Activated naive CD8-positive, alpha-beta T cell treated with anti-CD3 and anti-CD28 coated beads, Interleukin-2, amount 10 ng/mL, durations not matched to agents 7 days and 5 days (primary cell): ENCODE results near the gene RPL26. TPM values are rescaled to one million over a fixed set of nuclear protein-coding genes. Genes with fewer than 3 reads are reported as not detected.
"Not testable (repeated sequence)": the region's sequence is repeated elsewhere in the genome, so short reads cannot be mapped to it uniquely, and the experiment has no call there.

Experiments
- ATAC-seq: fragments of 150-1000 bp; cut with Tn5 transposase; one replicate; pipeline ENCODE4 v1.10.0; 2021; ENCODE audit warnings: low read depth, moderate library complexity
- POLR2A ChIA-PET: fragments of 350-600 bp; sonication (Branson Sonifier 250); formaldehyde crosslinking; loops from one replicate; lab custom pipeline; 2021; ENCODE audit warnings: antibody characterized with exemption; lab: Charles Lee
- DNase-seq: peaks from one replicate; pipeline ENCODE4 v3.0.0; 2021
- H3K27ac Mint-ChIP-seq: one replicate; pipeline ENCODE4 v1.8.0; 2022; ENCODE audit warnings: mild to moderate bottlenecking, mixed read lengths
- H3K27me3 Mint-ChIP-seq: one replicate; pipeline ENCODE4 v1.8.0; 2022; ENCODE audit warnings: mild to moderate bottlenecking, moderate library complexity, mixed read lengths
- H3K36me3 Mint-ChIP-seq: one replicate; pipeline ENCODE4 v1.8.0; 2021; ENCODE audit warnings: mild to moderate bottlenecking, mixed read lengths
- H3K4me1 Mint-ChIP-seq: one replicate; pipeline ENCODE4 v1.8.0; 2021; ENCODE audit warnings: mixed read lengths
- H3K4me3 Mint-ChIP-seq: one replicate; pipeline ENCODE4 v1.8.0; 2022; ENCODE audit warnings: mild to moderate bottlenecking, moderate library complexity, mixed read lengths
- H3K9me3 Mint-ChIP-seq: one replicate; pipeline ENCODE4 v1.8.0; 2021; ENCODE audit warnings: mixed read lengths
- total RNA-seq, 2 experiments: library from RNA; stranded (reverse); gene quantifications; one replicate each; pipeline ENCODE4 v1.2.3, GENCODE V29; 2021

The RPL26 gene
- total RNA-seq, 2 experiments from 2014 or later = 1,984 to 2,045 TPM

GRCh38 chr17:8391711-8392110 lies 8.7 kb upstream of the RPL26 start:
- Mint-ChIP-seq H3K9me3 (peaks cover 3% of the 10 kb centered on the region), H3K36me3 (peaks cover 7% of the 10 kb centered on the region), H3K4me1 (peaks cover 24% of the 10 kb centered on the region), H3K27ac (no peak overlapping the region), H3K27me3 (peaks cover 14% of the 10 kb centered on the region), H3K4me3 (no peak overlapping the region)
- ATAC-seq (no peak), DNase-seq (no peak)
- POLR2A ChIA-PET = interaction anchor here (1.0 kb wide), 1 partner anchor 8 kb away, joined by 4 read pairs; no protein-coding TSS in a partner anchor

DNA sequence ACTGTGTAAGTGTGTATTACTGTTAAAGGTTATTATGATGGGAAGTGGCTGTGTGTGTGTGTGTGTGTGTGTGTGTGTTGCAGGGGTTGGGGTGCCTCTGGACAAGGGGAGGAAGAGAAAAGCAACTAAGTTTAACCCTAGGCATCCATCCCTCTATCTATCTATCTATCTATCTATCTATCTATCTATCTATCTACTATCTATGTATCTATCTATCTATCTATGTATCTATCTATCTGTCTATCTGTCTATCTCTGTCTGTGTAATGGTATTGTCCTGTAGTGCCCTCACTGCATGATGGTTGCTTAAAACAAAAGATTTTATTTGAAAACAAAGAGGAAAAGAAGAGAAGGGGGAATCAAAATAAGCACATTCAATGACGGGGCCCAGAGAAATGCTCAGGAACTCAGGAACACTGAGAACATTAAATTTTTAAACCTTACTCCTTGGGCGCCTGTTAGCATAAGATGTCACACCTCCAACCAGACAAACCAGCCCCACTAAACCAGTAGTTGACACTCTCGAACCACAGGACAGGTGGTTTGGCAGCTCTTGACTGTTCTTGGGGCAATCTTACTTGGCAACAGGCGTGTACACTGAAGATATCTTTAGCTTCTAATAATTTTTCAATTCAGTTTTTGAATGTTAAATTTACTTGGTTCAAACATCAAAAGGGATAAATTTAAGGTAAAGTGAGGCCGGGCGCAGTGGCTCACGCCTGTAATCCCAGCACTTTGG lies 5.1 kb upstream of the RPL26 start:
- no peaks in the 10 kb centered on the region for H3K9me3 Mint-ChIP-seq
- peaks cover 18% of the 10 kb centered on the region for H3K4me1 Mint-ChIP-seq
- no peak for DNase-seq

GRCh38 chr17:8386841-8387240 lies 3.8 kb upstream of the RPL26 start:
- Mint-ChIP-seq H3K27me3 (no peaks in the 10 kb centered on the region), H3K4me3 (peak overlapping the region; percentile 30), H3K4me1 (peaks cover 20% of the 10 kb centered on the region), H3K36me3 (peaks cover 14% of the 10 kb centered on the region), H3K9me3 (no peaks in the 10 kb centered on the region), H3K27ac (peak overlapping the region; percentile 3)
- no peak for DNase-seq
- POLR2A ChIA-PET = no interaction called here
- no peak for ATAC-seq

More for the DNA sequence above, 5.1 kb upstream of the RPL26 start:
- ATAC-seq = no peak
- H3K36me3 Mint-ChIP-seq = peaks cover 1% of the 10 kb centered on the region
- POLR2A ChIA-PET = no interaction called here
- no peak overlapping the region for H3K4me3 Mint-ChIP-seq
- H3K27me3 Mint-ChIP-seq = no peaks in the 10 kb centered on the region
- no peak overlapping the region for H3K27ac Mint-ChIP-seq

DNA sequence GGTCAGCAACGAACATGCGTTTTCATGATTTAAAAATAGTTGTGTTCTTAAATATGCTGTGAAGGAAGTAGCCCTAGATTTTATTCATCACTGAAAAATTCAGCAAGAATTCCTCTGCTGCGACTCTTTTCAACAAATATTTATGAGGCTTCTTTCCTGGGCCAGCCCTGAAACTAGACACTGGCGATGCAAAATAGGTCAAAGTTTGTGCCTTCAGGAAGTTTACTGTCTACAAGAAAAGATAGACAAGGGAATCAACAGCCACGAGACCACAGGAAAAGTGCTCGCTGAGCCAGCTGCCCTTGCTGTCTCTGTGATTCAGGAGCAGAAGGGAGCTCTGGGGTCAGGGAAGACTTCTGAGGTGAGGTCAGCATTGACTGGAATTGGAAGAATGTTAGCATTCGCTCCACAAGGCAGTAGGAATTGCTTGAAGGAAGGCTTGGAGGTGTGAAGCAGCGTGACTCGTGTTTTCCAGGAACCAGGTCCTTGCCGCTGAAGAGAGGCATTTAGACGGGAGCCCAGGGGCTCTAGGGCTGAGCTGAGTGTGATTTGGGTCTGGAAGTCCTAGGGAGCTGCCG lies 1.9 kb upstream of the RPL26 start:
- ATAC-seq (no peak), DNase-seq (no peak)
- no peak overlapping the region for H3K27ac Mint-ChIP-seq
- POLR2A ChIA-PET = no interaction called here
- H3K36me3 Mint-ChIP-seq = peaks cover 25% of the 10 kb centered on the region
- no peaks in the 10 kb centered on the region for H3K9me3 Mint-ChIP-seq
- H3K4me1 Mint-ChIP-seq = peaks cover 33% of the 10 kb centered on the region
- no peaks in the 10 kb centered on the region for H3K27me3 Mint-ChIP-seq
- peak overlapping the region; percentile 92 for H3K4me3 Mint-ChIP-seq

DNA sequence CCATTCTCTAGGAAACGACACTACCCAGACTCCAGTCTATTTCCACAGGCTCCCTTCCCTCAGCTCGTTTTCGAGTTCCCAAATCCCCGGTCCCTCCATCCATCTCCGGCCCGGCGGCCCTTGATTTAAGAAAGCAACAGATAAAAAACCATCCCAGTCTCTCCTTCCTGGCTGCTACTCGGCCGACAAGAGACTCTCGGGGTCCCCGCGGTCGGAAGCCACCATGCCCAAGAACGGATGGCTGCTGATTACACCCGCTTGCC lies 182 bp downstream of the RPL26 start:
- Mint-ChIP-seq H3K36me3 (peaks cover 29% of the 10 kb centered on the region), H3K4me1 (peaks cover 43% of the 10 kb centered on the region), H3K27ac (peak overlapping the region; percentile 88), H3K9me3 (no peaks in the 10 kb centered on the region), H3K27me3 (no peaks in the 10 kb centered on the region), H3K4me3 (peak overlapping the region; percentile 92)
- ATAC-seq = no peak
- POLR2A ChIA-PET = interaction anchor here (0.7 to 1.4 kb wide), 3 partner anchors 9 to 363 kb away, joined by 3 to 4 read pairs (median 4); partner anchors contain the start of gene NDEL1
- no peak for DNase-seq

DNA sequence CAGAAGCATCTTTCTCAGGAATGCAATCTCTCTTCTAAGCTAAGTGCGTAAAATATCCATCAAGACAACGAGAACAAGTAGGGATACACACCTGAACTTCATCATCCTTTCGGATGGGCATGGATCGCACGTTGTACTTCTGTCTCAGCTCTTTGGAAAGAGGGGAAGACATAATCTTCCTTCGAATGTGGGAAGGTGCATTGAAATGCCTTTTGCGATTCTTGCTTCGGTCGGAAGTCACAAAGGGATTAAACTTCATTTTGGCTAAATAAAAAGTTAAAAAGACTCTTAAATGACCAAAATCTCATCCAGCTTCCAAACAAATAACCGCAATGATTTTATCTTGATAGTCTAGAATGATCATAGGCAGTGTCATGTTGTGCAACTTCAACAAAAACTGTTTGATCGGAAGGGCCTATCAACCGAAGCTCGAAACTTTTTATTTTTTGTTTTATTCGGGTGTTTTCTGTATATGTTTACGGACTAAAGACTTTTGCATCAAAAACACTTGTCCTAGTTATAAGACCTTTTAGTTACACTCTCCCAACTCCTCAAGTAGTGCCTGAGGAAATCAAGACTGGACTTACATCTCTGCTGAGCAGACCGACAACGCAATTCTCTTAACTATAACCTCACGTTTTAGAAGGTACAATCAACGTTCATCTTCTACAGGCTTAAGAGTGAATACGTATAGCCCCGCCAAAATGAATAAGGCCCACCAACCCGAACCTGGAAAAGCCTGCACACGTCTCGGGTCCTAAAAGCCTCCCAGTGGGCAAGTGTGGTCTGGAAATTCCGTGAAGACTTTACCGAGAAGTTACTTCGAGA lies 727 bp downstream of the RPL26 start:
- peaks cover 31% of the 10 kb centered on the region for H3K36me3 Mint-ChIP-seq
- peaks cover 43% of the 10 kb centered on the region for H3K4me1 Mint-ChIP-seq
- peak overlapping the region; percentile 92 for H3K4me3 Mint-ChIP-seq
- DNase-seq (no peak), ATAC-seq (no peak)
- H3K27ac Mint-ChIP-seq = peak overlapping the region; percentile 88
- POLR2A ChIA-PET = interaction anchor here (0.7 to 1.4 kb wide), 4 partner anchors 10 to 928 kb away, joined by 3 to 4 read pairs (median 4); partner anchors contain the start of gene NDEL1
- no peaks in the 10 kb centered on the region for H3K27me3 Mint-ChIP-seq
- no peaks in the 10 kb centered on the region for H3K9me3 Mint-ChIP-seq

DNA sequence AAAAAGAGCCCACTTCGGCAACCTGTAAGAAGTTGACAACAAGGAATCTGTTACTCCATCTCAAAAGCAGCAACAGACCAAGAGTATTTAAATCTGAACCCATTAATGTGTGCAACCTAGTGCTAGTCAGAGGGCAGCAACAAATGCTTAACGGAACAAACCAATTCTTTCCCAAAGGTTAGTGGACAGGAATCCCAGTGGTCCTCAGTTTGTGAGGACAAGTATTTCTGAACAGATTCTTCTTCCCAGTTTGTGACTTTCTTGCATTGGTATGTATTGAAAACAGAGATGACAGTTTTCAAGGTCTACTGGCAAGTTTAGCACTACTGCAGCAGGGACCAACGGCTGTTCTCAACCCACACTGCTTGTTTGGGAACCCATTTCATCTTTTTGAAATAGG lies 2.9 kb downstream of the RPL26 start:
- no peak overlapping the region for H3K27ac Mint-ChIP-seq
- ATAC-seq (no peak), DNase-seq (no peak)
- no peaks in the 10 kb centered on the region for H3K27me3 Mint-ChIP-seq
- H3K36me3 Mint-ChIP-seq = peaks cover 34% of the 10 kb centered on the region
- H3K4me3 Mint-ChIP-seq = no peak overlapping the region
- H3K9me3 Mint-ChIP-seq = no peaks in the 10 kb centered on the region
- H3K4me1 Mint-ChIP-seq = peaks cover 48% of the 10 kb centered on the region
- POLR2A ChIA-PET = interaction anchor here (0.6 kb wide), 1 partner anchor 132 kb away, joined by 3 read pairs; the partner anchor contains the start of gene CTC1

- Mint-ChIP-seq H3K4me3 (peak overlapping the region; percentile 8), H3K36me3 (peaks cover 36% of the 10 kb centered on the region), H3K4me1 (peaks cover 45% of the 10 kb centered on the region)
- H3K27me3 Mint-ChIP-seq, DNase-seq, H3K9me3 Mint-ChIP-seq, POLR2A ChIA-PET, ATAC-seq, H3K27ac Mint-ChIP-seq: not testable (repeated sequence)
Observed at GRCh38 chr17:8378117-8378516, 4.9 kb downstream of the RPL26 start.

DNA sequence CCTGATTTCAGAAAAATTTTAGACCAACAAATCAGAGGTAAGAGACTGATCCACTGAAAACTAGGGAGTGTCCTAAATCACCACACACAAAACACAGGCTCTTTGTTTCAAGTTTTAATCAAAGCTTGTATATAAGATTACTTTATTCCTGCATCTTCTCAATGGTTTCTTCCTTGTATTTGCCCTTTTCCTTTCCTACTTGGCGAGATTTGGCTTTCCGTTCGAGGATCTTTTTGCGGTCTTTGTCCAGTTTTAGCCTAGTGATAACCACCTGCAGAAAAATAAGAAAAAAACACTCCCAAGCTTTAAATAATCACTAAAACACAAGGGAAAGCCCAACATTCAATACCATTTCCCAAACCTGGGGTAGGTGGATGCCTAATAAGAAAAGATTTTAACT lies 5.6 kb downstream of the RPL26 start:
- Mint-ChIP-seq H3K9me3 (no peaks in the 10 kb centered on the region), H3K27me3 (no peaks in the 10 kb centered on the region), H3K4me3 (peak overlapping the region; percentile 92), H3K36me3 (peaks cover 30% of the 10 kb centered on the region), H3K4me1 (peaks cover 43% of the 10 kb centered on the region), H3K27ac (peak overlapping the region; percentile 82)
- POLR2A ChIA-PET = interaction anchor here (1.4 to 1.8 kb wide), 3 partner anchors 16 to 82 kb away, joined by 4 to 9 read pairs (median 5); partner anchors contain the start of genes NDEL1 and SLC25A35
- ATAC-seq (no peak), DNase-seq (no peak)

DNA sequence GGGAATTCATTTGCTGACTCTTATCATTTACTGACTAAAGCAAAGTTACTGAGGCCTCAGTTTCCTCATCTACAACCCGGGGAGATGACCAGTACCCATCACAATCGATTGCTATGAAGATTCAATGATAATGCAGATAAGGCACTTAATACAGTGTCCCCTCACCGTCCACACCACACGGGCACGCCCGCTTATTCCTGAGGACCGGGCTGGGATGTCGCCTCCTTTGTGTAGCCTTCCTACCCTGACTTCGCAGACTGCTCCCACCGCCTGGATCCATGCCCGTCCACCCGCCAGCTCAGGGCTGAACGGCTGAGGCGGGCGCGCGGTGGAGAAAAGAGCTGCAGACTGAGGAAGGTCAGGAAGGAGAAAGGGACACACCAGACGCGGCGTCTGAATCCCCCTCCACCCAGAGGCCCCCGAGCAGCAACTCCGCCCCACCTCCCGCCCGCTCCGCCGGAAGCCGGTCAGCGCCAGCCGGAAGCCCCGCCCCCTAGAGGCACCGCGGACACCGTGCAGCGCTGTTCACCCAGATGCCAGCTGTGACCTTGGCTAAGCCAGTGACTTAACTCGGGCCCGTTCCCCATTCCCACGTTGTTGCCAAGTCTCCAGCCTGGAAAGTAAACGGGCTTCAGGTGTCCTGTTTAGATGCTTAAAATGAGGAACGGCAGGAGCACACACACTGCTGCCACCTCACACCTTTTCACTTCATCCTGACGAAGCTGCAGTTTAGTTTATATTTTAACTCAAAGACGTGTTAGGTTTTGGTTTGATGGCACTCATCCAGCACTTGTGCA lies 6.5 kb downstream of the RPL26 start, which contains the start of gene KRABD2:
TSS of gene KRABD2 (minus strand) at position 434 of the 797 bp plus-strand sequence.
- Mint-ChIP-seq H3K27me3 (no peaks in the 10 kb centered on the region), H3K36me3 (peaks cover 23% of the 10 kb centered on the region), H3K4me3 (peak within 1 kb of the TSS; percentile 92), H3K4me1 (peaks cover 43% of the 10 kb centered on the region), H3K27ac (peak within 1 kb of the TSS; percentile 82), H3K9me3 (no peaks in the 10 kb centered on the region)
- DNase-seq (peak; percentile 92), ATAC-seq (peak; percentile 99)
- POLR2A ChIA-PET = interaction anchor here (0.8 to 1.8 kb wide), 8 partner anchors 15 to 166 kb away, joined by 3 to 10 read pairs (median 4); partner anchors contain the start of genes AURKB, NDEL1, ODF4 and SLC25A35

GRCh38 chr17:8375738-8376259 lies 7.2 kb downstream of the RPL26 start:
- ATAC-seq (no peak), DNase-seq (no peak)
- H3K4me1 Mint-ChIP-seq = peaks cover 37% of the 10 kb centered on the region
- H3K9me3 Mint-ChIP-seq = no peaks in the 10 kb centered on the region
- no peaks in the 10 kb centered on the region for H3K27me3 Mint-ChIP-seq
- H3K27ac Mint-ChIP-seq = peak overlapping the region; percentile 82
- H3K36me3 Mint-ChIP-seq = peaks cover 16% of the 10 kb centered on the region
- H3K4me3 Mint-ChIP-seq = peak overlapping the region; percentile 92
- POLR2A ChIA-PET = interaction anchor here (0.6 to 1.8 kb wide), 9 partner anchors 14 to 165 kb away, joined by 3 to 10 read pairs (median 4); partner anchors contain the start of genes AURKB, NDEL1, ODF4 and SLC25A35

GRCh38 chr17:8373856-8374255 lies 9.1 kb downstream of the RPL26 start:
- H3K9me3 Mint-ChIP-seq, DNase-seq, H3K27me3 Mint-ChIP-seq, POLR2A ChIA-PET, H3K4me3 Mint-ChIP-seq, ATAC-seq, H3K27ac Mint-ChIP-seq: not testable (repeated sequence)
- peaks cover 23% of the 10 kb centered on the region for H3K36me3 Mint-ChIP-seq
- H3K4me1 Mint-ChIP-seq = peaks cover 25% of the 10 kb centered on the region
